Adrenal gland (tissue), 5 donors: ENCODE data around the gene ROR2.

Source experiments
- CTCF ChIP-seq, 6 experiments: fragments of 450-650 bp in 4 of 6; fragments of 200-600 bp in 2 of 6; sonication (generic) in 1 of 6; IDR thresholded peaks; 1 replicate in 5 of 6; 2 replicates in 1 of 6; pipeline versions ENCODE4 v1.5.1 to v1.8.0; 2016 to 2021; ENCODE audit warnings: antibody characterized with exemption in 6 of 6, mild to moderate bottlenecking in 2 of 6, moderate library complexity in 1 of 6
- POLR2A ChIP-seq, 2 donors: fragments of 450-650 bp; IDR thresholded peaks; one replicate each; pipeline ENCODE4 v1.6.1; 2017; ENCODE audit warnings: antibody characterized with exemption in 2 of 2, mild to moderate bottlenecking in 2 of 2, moderate library complexity in 1 of 2
- donor health status: DM: no; HTN: no; CAD: no.

DNA sequence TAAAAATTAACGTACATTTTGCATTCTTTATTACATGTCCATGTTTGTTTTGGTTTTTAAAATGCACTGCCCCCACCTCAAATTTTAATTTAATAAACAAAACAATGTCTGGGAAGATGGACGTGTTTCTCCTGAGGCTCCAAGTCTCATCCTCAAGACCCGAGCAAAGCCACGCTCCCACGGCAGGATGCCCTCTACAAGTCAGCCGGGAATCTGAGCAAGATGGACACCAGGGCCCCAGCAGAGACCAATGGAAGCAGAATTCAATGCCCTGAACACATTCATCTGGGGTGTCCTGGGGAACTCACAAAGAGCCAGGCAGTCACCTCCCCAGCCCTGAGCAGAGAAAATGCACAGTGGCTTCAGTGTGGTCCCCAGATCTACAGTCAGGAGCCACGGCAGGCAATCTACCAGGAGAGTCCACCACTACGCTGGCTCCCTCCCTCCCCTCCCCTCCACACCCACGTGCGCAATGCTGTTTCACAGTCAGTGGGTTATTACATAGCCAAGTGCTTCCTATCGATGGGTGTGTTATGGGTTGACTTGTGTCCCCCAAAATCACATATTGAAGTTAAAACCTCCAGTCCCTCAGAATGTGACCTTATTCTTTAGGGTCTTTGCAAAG lies 129.8 kb downstream of the ROR2 start:
- TF ChIP-seq CTCF (IDR thresholded peaks at IDR 0.05) = no peak
- TF ChIP-seq POLR2A (IDR thresholded peaks at IDR 0.05) = no peak
